Rectal smooth muscle tissue (tissue), 1 donor: ENCODE results near the gene SH3RF3.

Source experiments
- H3K27ac ChIP-seq: one replicate; pipeline ENCODE4 v1.7.0; 2013; ENCODE audit warnings: low read depth, low read length, inconsistent platforms
- H3K27me3 ChIP-seq: one replicate; pipeline ENCODE4 v1.7.0; 2013; ENCODE audit warnings: low read length; ENCODE audit not compliant: control insufficient read depth, insufficient read depth
- H3K36me3 ChIP-seq: one replicate; pipeline ENCODE4 v1.7.0; 2013; ENCODE audit warnings: low read length; ENCODE audit not compliant: control insufficient read depth, insufficient read depth
- H3K4me1 ChIP-seq: one replicate; pipeline ENCODE4 v1.7.0; 2013; ENCODE audit warnings: low read length; ENCODE audit not compliant: control insufficient read depth, insufficient read depth
- H3K4me3 ChIP-seq: one replicate; pipeline ENCODE4 v1.7.0; 2013; ENCODE audit warnings: low read length
- H3K9ac ChIP-seq: one replicate; pipeline ENCODE4 v1.7.0; 2013; ENCODE audit warnings: low read length

Gene SH3RF3

DNA sequence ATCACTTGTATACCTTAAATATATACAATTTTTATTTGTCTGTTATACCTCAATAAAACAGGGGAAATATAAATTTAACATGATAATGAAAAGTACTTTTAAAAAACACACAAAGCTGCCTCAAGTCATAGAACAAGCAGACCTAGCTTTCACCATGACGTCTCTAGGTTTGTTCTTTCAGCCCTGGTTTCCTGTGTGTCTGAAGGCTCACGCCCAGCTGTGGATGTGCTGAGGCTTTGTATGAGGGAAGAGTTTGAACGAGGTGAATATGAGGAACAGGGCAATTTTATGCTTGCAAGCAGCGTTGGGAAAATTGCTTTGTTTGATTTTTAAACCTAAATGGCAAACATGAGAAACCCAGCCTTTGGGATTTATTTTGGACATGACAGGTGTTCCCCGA lies 15.3 kb downstream of the SH3RF3 start:
- no peak overlapping the region for H3K27ac ChIP-seq
- H3K4me3 ChIP-seq: no peak overlapping the region
- no peaks in the 10 kb centered on the region for H3K27me3 ChIP-seq
- H3K36me3 ChIP-seq: no peaks in the 10 kb centered on the region
- no peaks in the 10 kb centered on the region for H3K4me1 ChIP-seq
- no peak overlapping the region for H3K9ac ChIP-seq

DNA sequence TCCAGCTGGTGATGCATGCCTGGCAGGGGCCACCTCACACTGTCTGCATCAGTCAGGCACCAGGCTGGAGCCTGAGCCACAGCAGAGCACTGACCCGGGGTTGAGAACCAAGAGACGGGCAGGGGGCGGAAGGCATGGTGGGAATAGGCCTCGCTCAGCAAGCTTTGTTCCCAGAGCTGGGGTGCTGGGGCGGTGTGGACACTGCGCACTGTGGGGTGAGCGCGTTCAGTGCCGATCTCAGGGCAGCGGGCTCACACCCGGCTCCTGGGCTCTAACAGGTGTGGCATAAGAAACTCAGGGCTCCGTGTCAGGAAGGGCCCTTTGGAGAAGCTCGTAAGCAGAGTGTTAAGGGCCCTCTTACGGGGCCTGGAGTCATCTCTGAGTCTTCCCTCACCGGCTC lies 15.7 kb downstream of the SH3RF3 start:
- H3K36me3 ChIP-seq: no peaks in the 10 kb centered on the region
- no peak overlapping the region for H3K27ac ChIP-seq
- no peak overlapping the region for H3K9ac ChIP-seq
- H3K27me3 ChIP-seq: no peaks in the 10 kb centered on the region
- H3K4me1 ChIP-seq: no peaks in the 10 kb centered on the region
- no peak overlapping the region for H3K4me3 ChIP-seq

DNA sequence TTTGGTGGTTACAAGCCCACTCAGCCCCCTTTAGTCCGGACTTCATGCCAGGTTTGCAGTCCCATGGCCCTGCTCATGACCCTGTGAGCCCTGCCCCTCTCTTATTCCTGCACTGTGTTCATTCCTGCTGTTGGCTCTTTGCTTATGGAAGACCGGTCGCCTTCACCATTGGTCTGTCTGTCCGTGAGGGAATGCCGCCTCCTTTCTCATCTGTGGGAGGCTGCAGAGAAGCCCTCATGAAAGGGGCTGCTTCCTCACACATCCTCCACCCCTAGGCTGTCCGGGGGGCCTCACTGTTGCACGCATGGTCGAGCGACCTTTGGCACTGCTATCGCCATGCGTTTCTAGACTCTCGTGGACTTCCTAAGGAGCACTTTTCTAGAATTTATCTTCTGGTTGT lies 16.3 kb downstream of the SH3RF3 start:
- H3K27me3 ChIP-seq: no peaks in the 10 kb centered on the region
- no peak overlapping the region for H3K4me3 ChIP-seq
- H3K9ac ChIP-seq: no peak overlapping the region
- no peak overlapping the region for H3K27ac ChIP-seq
- H3K36me3 ChIP-seq: no peaks in the 10 kb centered on the region
- H3K4me1 ChIP-seq: no peaks in the 10 kb centered on the region

DNA sequence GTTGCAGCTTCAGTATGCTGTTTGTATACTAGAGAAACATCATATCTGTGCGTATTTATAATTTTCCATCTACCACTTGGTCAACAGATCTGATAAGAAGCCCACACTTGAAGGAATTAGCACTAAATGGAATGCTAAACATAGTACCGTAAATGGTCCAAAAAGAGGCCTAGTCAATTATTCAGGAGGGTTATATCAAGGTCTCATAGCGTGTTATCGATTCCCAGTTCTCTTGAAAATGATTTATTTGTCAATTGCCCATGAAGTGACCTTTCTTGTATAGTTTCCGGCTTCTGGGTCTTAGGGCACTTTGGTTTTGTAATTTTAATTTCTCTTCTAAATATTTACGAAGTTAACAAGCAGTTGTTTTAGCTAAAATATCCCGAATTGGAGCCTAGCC lies 18.4 kb downstream of the SH3RF3 start:
- no peak overlapping the region for H3K4me3 ChIP-seq
- H3K27me3 ChIP-seq: no peaks in the 10 kb centered on the region
- no peak overlapping the region for H3K27ac ChIP-seq
- H3K9ac ChIP-seq: no peak overlapping the region
- no peaks in the 10 kb centered on the region for H3K36me3 ChIP-seq
- H3K4me1 ChIP-seq: no peaks in the 10 kb centered on the region

DNA sequence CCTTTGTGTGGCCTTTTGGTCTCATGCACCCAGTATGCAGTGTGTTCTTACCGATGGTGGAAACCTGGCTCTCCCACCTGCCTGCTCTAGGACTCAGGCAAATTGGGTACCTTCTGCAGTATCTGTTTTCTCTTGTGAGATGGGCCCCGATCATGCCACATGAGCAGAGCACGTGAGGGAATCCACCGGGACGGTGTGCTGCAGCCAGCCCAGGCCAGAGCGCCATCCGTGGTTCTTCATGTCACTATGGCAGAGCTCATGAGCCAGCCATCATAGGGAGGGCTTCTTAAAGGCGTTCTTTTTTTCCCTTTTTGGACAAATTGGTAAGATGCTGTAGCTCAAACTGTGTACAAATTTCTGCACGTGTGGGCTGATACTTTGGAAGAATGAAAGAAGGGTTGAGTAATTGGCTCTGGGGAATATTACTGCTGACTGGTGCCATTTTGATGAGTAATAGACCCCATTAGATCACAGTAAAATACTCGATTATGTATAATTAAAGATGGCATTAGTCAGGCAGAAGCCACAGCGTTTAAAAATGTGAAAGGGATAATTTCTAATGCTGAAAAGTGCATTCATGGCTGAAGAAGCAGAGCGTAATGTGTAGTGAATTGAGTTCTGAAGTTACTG lies 19.2 kb downstream of the SH3RF3 start:
- no peaks in the 10 kb centered on the region for H3K27me3 ChIP-seq
- H3K4me3 ChIP-seq: no peak overlapping the region
- H3K27ac ChIP-seq: no peak overlapping the region
- no peaks in the 10 kb centered on the region for H3K36me3 ChIP-seq
- no peak overlapping the region for H3K9ac ChIP-seq
- H3K4me1 ChIP-seq: no peaks in the 10 kb centered on the region

DNA sequence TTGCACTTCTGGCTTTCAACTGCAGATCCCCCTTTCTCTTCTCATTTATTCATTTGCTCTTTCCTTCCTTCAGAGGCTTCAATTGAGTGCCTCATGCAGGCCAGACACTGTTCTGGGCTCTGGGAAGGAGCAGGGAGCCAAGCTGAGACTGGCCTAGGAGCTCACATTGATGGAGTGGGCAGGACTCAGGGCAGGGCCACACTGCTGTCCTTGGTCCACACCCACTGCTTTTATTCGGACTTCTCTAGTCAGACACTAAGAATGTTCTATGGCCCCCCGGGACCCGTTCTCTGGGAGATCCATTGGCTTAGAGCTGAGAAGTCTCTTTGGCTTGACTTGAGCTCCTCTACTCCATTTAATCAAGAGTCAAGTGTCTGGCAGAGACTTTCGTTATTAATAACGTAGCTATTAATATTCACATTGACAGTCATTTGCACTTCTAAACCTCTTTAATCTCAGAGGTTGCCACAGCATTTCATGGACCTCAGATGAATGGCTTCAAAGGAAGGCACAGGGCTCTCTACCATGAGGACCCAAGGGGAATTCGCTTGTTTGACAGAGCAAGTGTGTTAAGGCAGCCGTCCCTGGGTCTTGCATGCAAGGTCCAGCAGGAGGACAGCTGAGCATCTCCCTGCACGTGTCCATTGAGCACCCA lies 20.1 kb downstream of the SH3RF3 start:
- H3K9ac ChIP-seq: no peak overlapping the region
- H3K27ac ChIP-seq: no peak overlapping the region
- H3K4me1 ChIP-seq: no peaks in the 10 kb centered on the region
- H3K27me3 ChIP-seq: no peaks in the 10 kb centered on the region
- no peak overlapping the region for H3K4me3 ChIP-seq
- H3K36me3 ChIP-seq: no peaks in the 10 kb centered on the region

DNA sequence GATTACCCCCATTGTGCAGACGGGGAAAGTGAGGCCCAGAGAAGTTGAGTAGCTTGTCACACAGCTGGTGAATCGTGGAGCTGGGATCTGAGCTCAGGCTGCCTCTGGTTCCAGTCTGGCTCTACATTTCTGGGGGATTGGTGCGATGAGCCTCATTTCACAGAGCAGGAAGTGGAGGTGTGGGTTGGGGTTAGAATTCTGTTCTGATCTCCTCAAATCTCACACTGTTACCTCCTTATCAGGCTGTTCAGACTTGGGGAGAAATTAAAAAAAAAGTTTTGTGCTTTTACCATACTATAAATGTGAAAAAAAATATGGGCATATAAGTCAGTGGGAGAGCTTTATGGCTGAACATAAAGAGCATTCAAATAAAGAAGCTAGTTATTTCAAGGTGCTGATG lies 21.6 kb downstream of the SH3RF3 start:
- Histone ChIP-seq H3K27me3 (no peaks in the 10 kb centered on the region), H3K36me3 (no peaks in the 10 kb centered on the region), H3K4me3 (no peak overlapping the region), H3K27ac (no peak overlapping the region), H3K9ac (no peak overlapping the region), H3K4me1 (no peaks in the 10 kb centered on the region)

DNA sequence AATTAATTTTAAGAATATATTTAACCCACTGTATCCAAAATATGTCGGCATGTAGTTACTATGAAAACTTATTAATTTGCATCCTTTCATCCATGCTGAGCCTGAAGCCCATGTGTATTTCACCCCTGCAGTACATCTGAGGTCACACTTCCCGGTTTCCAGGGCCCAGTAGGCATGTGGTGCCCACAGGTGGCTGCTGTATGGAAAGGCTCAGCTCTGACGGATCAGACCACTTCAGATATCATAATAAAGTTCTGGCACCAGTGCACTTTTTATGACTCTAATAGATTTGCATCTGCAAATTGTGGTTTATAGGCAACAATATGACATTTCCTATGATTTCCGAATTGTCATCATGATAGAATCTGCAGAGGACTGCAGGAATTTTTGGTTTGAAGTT lies 22.5 kb downstream of the SH3RF3 start:
- no peak overlapping the region for H3K27ac ChIP-seq
- no peaks in the 10 kb centered on the region for H3K4me1 ChIP-seq
- no peak overlapping the region for H3K9ac ChIP-seq
- no peak overlapping the region for H3K4me3 ChIP-seq
- no peaks in the 10 kb centered on the region for H3K27me3 ChIP-seq
- no peaks in the 10 kb centered on the region for H3K36me3 ChIP-seq

DNA sequence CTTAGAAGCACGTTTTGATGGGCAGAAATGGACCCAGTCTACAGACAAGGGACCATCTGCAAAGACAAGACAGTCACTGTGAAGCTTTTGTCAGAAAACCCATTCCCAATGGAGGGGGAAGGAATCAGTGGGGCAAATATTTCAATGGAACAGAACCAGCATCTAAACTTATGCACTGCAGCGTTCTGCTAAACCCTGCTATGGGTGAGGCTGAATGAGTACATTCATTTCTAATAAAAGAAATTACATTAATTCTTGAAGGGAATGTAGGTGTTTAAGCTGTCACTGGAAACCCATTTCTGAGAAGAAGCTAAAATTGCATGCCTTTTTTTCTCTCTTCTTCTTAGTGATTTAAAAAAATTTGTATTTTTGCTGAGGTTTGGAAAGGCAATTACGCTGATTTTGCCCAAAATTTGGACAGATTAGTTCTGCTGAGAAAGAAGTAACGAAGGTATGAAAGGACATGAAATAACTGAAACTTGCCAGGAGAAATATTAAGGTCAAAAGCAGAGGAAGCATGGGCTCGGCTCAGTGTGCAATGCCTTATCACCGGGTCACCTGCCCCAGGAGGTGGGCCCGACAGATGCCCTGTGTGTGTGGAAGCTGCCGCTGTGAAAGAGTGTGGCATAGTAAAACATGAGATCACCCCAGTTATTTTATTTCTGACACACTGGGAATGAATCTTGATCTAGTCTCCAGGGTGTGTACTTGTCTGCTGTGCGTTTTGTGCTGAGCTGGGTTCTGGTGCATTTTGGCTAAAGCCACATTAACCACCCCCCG lies 24.2 kb downstream of the SH3RF3 start:
- Histone ChIP-seq H3K9ac (no peak overlapping the region), H3K27ac (no peak overlapping the region), H3K4me1 (no peaks in the 10 kb centered on the region), H3K4me3 (no peak overlapping the region), H3K36me3 (no peaks in the 10 kb centered on the region), H3K27me3 (no peaks in the 10 kb centered on the region)

DNA sequence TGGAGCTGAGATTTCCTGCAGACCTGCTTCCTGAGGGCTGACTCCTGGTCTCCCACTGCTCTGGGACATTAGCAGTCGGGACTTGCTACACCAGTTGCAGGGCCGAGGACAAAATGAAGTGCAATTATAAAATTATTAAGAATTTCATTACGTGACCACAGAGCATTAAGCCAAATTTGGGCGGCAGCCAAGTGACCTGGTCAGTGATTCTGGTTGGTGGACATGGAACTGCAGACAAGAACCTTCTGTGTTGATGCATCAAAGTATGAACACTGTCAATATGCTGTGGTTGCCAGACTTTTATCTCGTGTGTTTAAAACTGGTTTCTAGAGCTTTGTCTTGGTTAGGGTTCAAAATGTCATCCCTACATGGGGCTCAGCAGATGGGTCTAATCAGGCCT lies 24.8 kb downstream of the SH3RF3 start:
- no peaks in the 10 kb centered on the region for H3K27me3 ChIP-seq
- no peaks in the 10 kb centered on the region for H3K4me1 ChIP-seq
- no peak overlapping the region for H3K9ac ChIP-seq
- no peak overlapping the region for H3K4me3 ChIP-seq
- H3K27ac ChIP-seq: no peak overlapping the region
- H3K36me3 ChIP-seq: no peaks in the 10 kb centered on the region

DNA sequence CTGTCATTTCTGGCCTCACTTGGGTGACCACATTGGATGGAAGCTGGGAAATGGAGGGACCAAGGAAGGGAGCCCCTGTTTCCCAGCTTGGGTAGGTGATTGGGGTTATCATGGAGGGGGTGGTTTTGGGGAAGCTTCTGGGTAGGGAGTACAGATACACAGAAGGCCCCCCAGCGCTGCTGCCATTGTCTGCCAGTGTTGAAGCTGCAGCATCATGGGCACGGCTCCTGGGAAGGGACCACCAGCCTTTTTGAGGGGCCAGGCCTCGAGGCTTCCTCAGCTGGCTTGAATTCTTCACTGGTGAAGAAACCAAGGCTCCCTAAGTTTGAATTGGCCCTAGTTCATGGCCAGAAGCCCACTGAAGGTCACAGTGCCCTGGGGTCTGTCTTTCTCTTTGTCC lies 25.2 kb downstream of the SH3RF3 start:
- no peak overlapping the region for H3K27ac ChIP-seq
- no peaks in the 10 kb centered on the region for H3K4me1 ChIP-seq
- no peaks in the 10 kb centered on the region for H3K27me3 ChIP-seq
- no peak overlapping the region for H3K9ac ChIP-seq
- H3K36me3 ChIP-seq: no peaks in the 10 kb centered on the region
- H3K4me3 ChIP-seq: no peak overlapping the region

DNA sequence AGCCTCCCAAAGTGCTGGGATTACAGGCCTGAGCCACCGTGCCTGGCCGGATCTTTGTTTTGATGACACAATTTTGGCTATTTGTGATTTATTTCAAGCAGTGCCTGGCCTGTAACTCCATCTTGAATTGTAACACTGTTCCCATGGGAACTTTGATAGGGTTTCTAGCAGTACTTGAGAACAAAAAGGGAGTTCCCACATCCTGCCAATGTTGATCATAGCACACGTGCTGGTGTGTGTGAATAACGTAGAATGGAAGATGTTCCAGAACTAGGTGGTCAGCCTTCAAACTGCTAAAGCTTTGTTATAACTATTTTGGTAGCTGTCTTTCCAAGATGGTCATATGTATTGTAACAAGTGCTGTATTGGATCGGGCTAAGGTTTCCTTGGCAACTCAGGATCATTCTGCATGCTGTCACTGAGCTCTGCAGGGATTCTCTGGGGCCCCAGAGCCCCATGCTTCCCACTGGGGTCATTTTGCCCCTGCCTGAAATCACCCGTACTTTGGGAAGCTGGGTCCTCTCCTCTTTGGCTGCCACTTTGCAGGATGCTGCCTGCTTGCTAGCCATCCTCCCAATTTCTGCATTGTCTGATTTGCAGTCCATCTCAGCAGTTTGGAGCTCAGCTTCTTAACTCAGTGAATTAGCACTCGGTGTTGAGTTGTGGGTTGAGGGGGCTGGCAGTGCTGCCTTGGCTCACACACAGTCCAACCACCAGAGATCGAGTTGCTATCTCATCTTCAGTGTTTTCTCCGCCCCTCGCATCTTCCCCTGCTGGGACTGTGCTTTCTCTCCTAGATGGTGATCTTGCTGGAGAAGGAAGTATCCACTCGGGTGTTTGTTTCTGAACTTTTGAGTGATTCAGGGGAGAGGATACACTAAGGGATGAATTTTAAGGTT lies 26.8 kb downstream of the SH3RF3 start:
- Histone ChIP-seq H3K4me3 (no peak overlapping the region), H3K27me3 (no peaks in the 10 kb centered on the region), H3K36me3 (no peaks in the 10 kb centered on the region), H3K9ac (no peak overlapping the region), H3K27ac (no peak overlapping the region), H3K4me1 (no peaks in the 10 kb centered on the region)
